HUES6 (cell line): Measurements from ENCODE around the gene GSX2.
A peak's percentile ranks its signal among the peaks of the same experiment; 100 is the strongest.
"Not testable (repeated sequence)": the region's sequence is repeated elsewhere in the genome, so short reads cannot be mapped to it uniquely, and the experiment has no call there.

Source experiments
- H3K27ac ChIP-seq: 2 replicates; pipeline ENCODE4 v1.7.0; 2013; ENCODE audit warnings: low read depth, mild to moderate bottlenecking, low read length, inconsistent platforms
- H3K27me3 ChIP-seq: 2 replicates; pipeline ENCODE4 v1.6.1; 2013; ENCODE audit warnings: low read length; ENCODE audit not compliant: control insufficient read depth, insufficient read depth
- H3K36me3 ChIP-seq: 2 replicates; pipeline ENCODE4 v1.6.1; 2013; ENCODE audit warnings: low read length; ENCODE audit not compliant: control insufficient read depth, insufficient read depth
- H3K4me1 ChIP-seq: 2 replicates; pipeline ENCODE4 v1.6.1; 2013; ENCODE audit warnings: low read length; ENCODE audit not compliant: control insufficient read depth, insufficient read depth
- H3K4me3 ChIP-seq: 2 replicates; pipeline ENCODE4 v1.5.1; 2013; ENCODE audit warnings: low read depth, low read length
- H3K9ac ChIP-seq: one replicate; pipeline ENCODE4 v1.6.1; 2013; ENCODE audit warnings: mild to moderate bottlenecking, low read length
- H3K9me3 ChIP-seq: 2 replicates; pipeline ENCODE4 v1.6.1; 2013; ENCODE audit warnings: low read depth, low read length; ENCODE audit not compliant: control insufficient read depth, insufficient read depth

The GSX2 gene

GRCh38 chr4:54099748-54100574, at the start of gene GSX2:
TSS of gene GSX2 (plus strand) at chr4:54100163. CDS start at chr4:54100345, 182 bp downstream.
- Histone ChIP-seq H3K27me3 (peaks cover 100% of the 10 kb centered on the region), H3K9me3 (no peaks in the 10 kb centered on the region), H3K4me3 (peak within 1 kb of the TSS; percentile 62), H3K9ac (no peak within 1 kb of the TSS), H3K36me3 (no peaks in the 10 kb centered on the region), H3K27ac (no peak within 1 kb of the TSS), H3K4me1 (peaks cover 70% of the 10 kb centered on the region)

GRCh38 chr4:54050214-54050904, 49.6 kb upstream of the GSX2 start:
- Histone ChIP-seq H3K27me3 (no peaks in the 10 kb centered on the region), H3K4me3 (no peak overlapping the region), H3K9ac (no peak overlapping the region), H3K9me3 (no peaks in the 10 kb centered on the region), H3K4me1 (no peaks in the 10 kb centered on the region), H3K27ac (no peak overlapping the region), H3K36me3 (peaks cover 4% of the 10 kb centered on the region; the same call in 1 of the 2 replicates)

- H3K9me3 ChIP-seq, result not testable (repeated sequence)
These were observed 46.6 kb upstream of the GSX2 start for GRCh38 chr4:54053322-54053721.

GRCh38 chr4:54054501-54054900, 45.5 kb upstream of the GSX2 start:
- H3K4me1 ChIP-seq, result no peaks in the 10 kb centered on the region
- H3K27me3 ChIP-seq, result no peaks in the 10 kb centered on the region
- H3K9me3 ChIP-seq, result no peaks in the 10 kb centered on the region
- H3K4me3 ChIP-seq, result no peak overlapping the region
- no peak overlapping the region for H3K27ac ChIP-seq
- no peaks in the 10 kb centered on the region for H3K36me3 ChIP-seq
- no peak overlapping the region for H3K9ac ChIP-seq

More at GRCh38 chr4:54053322-54053721, 46.6 kb upstream of the GSX2 start:
- H3K4me3 ChIP-seq, H3K9ac ChIP-seq, H3K36me3 ChIP-seq, H3K4me1 ChIP-seq, H3K27ac ChIP-seq, H3K27me3 ChIP-seq: not testable (repeated sequence)

- no peaks in the 10 kb centered on the region for H3K4me1 ChIP-seq
- H3K9me3 ChIP-seq, result no peaks in the 10 kb centered on the region
- no peak overlapping the region for H3K4me3 ChIP-seq
- no peaks in the 10 kb centered on the region for H3K27me3 ChIP-seq
- H3K27ac ChIP-seq, result no peak overlapping the region
- H3K9ac ChIP-seq, result no peak overlapping the region
- no peaks in the 10 kb centered on the region for H3K36me3 ChIP-seq
These were observed 44.5 kb upstream of the GSX2 start for GRCh38 chr4:54055494-54055893.

- no peaks in the 10 kb centered on the region for H3K9me3 ChIP-seq
- H3K36me3 ChIP-seq, result no peaks in the 10 kb centered on the region
- no peak overlapping the region for H3K9ac ChIP-seq
- H3K4me1 ChIP-seq, result peaks cover under 1% of the 10 kb centered on the region; the same call in 1 of the 2 replicates
- H3K27me3 ChIP-seq, result no peaks in the 10 kb centered on the region
- H3K27ac ChIP-seq, result no peak overlapping the region
- no peak overlapping the region for H3K4me3 ChIP-seq
These were observed 43.6 kb upstream of the GSX2 start for GRCh38 chr4:54056360-54056759.

- Histone ChIP-seq H3K4me1 (peaks cover 17% of the 10 kb centered on the region), H3K27ac (no peak overlapping the region), H3K9me3 (no peaks in the 10 kb centered on the region), H3K36me3 (no peaks in the 10 kb centered on the region), H3K9ac (no peak overlapping the region), H3K27me3 (no peaks in the 10 kb centered on the region), H3K4me3 (no peak overlapping the region)
These were observed 41.8 kb upstream of the GSX2 start for GRCh38 chr4:54058171-54058570.

- Histone ChIP-seq H3K27me3 (no peaks in the 10 kb centered on the region; the same call in 1 of the 2 replicates), H3K4me3 (no peak overlapping the region), H3K27ac (no peak overlapping the region), H3K36me3 (no peaks in the 10 kb centered on the region), H3K9me3 (no peaks in the 10 kb centered on the region), H3K9ac (no peak overlapping the region), H3K4me1 (peaks cover 23% of the 10 kb centered on the region)
These were observed 39.8 kb upstream of the GSX2 start for GRCh38 chr4:54060116-54060515.

GRCh38 chr4:54061067-54061466, 38.9 kb upstream of the GSX2 start:
- no peaks in the 10 kb centered on the region for H3K36me3 ChIP-seq
- no peak overlapping the region for H3K9ac ChIP-seq
- H3K9me3 ChIP-seq, result no peaks in the 10 kb centered on the region
- H3K27me3 ChIP-seq, result no peaks in the 10 kb centered on the region; the same call in 1 of the 2 replicates
- peaks cover 28% of the 10 kb centered on the region for H3K4me1 ChIP-seq
- H3K27ac ChIP-seq, result no peak overlapping the region
- H3K4me3 ChIP-seq, result no peak overlapping the region

GRCh38 chr4:54061873-54062272, 38.1 kb upstream of the GSX2 start:
- Histone ChIP-seq H3K27me3 (no peaks in the 10 kb centered on the region; the same call in 1 of the 2 replicates), H3K9ac (no peak overlapping the region), H3K36me3 (no peaks in the 10 kb centered on the region), H3K4me3 (no peak overlapping the region), H3K9me3 (no peaks in the 10 kb centered on the region), H3K27ac (no peak overlapping the region), H3K4me1 (peaks cover 28% of the 10 kb centered on the region)

GRCh38 chr4:54062392-54062791, 37.6 kb upstream of the GSX2 start:
- Histone ChIP-seq H3K4me1 (peaks cover 28% of the 10 kb centered on the region), H3K27me3 (no peaks in the 10 kb centered on the region; the same call in 1 of the 2 replicates), H3K9me3 (no peaks in the 10 kb centered on the region), H3K36me3 (no peaks in the 10 kb centered on the region), H3K9ac (no peak overlapping the region), H3K27ac (no peak overlapping the region), H3K4me3 (peak overlapping the region; percentile 97)
